Measurements from ENCODE around the gene PALLD. TPM values are rescaled to one million over a fixed set of nuclear protein-coding genes. Genes with fewer than 3 reads are reported as not detected.

PALLD gene
- total RNA-seq, 1 donor from 2014 or later = 58.7 TPM

GRCh38 chr4:168535689-168536088, 38.8 kb downstream of the PALLD start:
- H3K27me3 Mint-ChIP-seq (ENCODE audit: low read depth) = no peaks in the 10 kb centered on the region
- DNase-seq (ENCODE audit: low read depth, low spot score) = no peak
- no peaks in the 10 kb centered on the region for H3K9me3 Mint-ChIP-seq
- H3K4me1 Mint-ChIP-seq = peaks cover 11% of the 10 kb centered on the region
- H3K4me3 Mint-ChIP-seq = no peak overlapping the region
- no peak overlapping the region for H3K27ac Mint-ChIP-seq (ENCODE audit: unreplicated experiment)
- TF ChIP-seq CTCF (conservative IDR thresholded peaks at IDR 0.05) = no peak
- no peaks in the 10 kb centered on the region for H3K36me3 Mint-ChIP-seq (ENCODE audit: low read depth)

GRCh38 chr4:168536448-168536847, 39.6 kb downstream of the PALLD start:
- no peaks in the 10 kb centered on the region for H3K36me3 Mint-ChIP-seq (ENCODE audit: low read depth)
- DNase-seq (ENCODE audit: low read depth, low spot score) = no peak
- no peak overlapping the region for H3K4me3 Mint-ChIP-seq
- H3K27me3 Mint-ChIP-seq (ENCODE audit: low read depth) = no peaks in the 10 kb centered on the region
- no peak for TF ChIP-seq CTCF (conservative IDR thresholded peaks at IDR 0.05)
- no peaks in the 10 kb centered on the region for H3K9me3 Mint-ChIP-seq
- no peak overlapping the region for H3K27ac Mint-ChIP-seq (ENCODE audit: unreplicated experiment)
- peaks cover 11% of the 10 kb centered on the region for H3K4me1 Mint-ChIP-seq

GRCh38 chr4:168537086-168537485, 40.2 kb downstream of the PALLD start:
- H3K9me3 Mint-ChIP-seq = no peaks in the 10 kb centered on the region

GRCh38 chr4:168537571-168537970, 40.7 kb downstream of the PALLD start:
- H3K27me3 Mint-ChIP-seq (ENCODE audit: low read depth) = no peaks in the 10 kb centered on the region
- H3K27ac Mint-ChIP-seq (ENCODE audit: unreplicated experiment) = no peak overlapping the region
- H3K4me1 Mint-ChIP-seq = peaks cover 11% of the 10 kb centered on the region
- TF ChIP-seq CTCF (conservative IDR thresholded peaks at IDR 0.05) = no peak
- no peak for DNase-seq (ENCODE audit: low read depth, low spot score)
- H3K4me3 Mint-ChIP-seq = no peak overlapping the region
- no peaks in the 10 kb centered on the region for H3K36me3 Mint-ChIP-seq (ENCODE audit: low read depth)
- H3K9me3 Mint-ChIP-seq = no peaks in the 10 kb centered on the region

More at GRCh38 chr4:168537086-168537485, 40.2 kb downstream of the PALLD start:
- Mint-ChIP-seq H3K27me3 (ENCODE audit: low read depth) (no peaks in the 10 kb centered on the region), H3K4me1 (peaks cover 11% of the 10 kb centered on the region), H3K36me3 (ENCODE audit: low read depth) (no peaks in the 10 kb centered on the region), H3K27ac (ENCODE audit: unreplicated experiment) (no peak overlapping the region), H3K4me3 (no peak overlapping the region)
- no peak for DNase-seq (ENCODE audit: low read depth, low spot score)
- no peak for TF ChIP-seq CTCF (conservative IDR thresholded peaks at IDR 0.05)

DNA sequence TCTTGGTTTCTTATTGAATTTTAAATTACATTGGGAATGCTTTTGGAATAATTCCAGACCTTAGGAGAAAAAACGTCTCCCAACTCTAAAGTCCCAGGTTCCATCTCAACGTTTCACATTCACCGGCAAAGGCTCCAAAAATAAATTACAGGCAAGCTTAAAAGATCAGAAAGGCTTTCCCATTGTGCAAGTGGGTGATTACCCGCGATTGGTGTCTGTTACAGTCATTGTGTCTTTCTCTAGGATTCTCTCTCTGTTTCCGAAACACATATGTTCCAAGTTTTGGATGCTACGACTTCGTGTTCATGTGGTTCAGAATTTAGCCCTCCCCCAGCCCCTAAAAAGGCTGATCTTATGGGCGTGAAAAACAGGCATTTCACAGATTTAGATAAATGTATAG, 41.8 kb downstream of the PALLD start:
- Mint-ChIP-seq H3K36me3 (ENCODE audit: low read depth) (no peaks in the 10 kb centered on the region), H3K9me3 (no peaks in the 10 kb centered on the region), H3K4me1 (peaks cover 11% of the 10 kb centered on the region), H3K27me3 (ENCODE audit: low read depth) (no peaks in the 10 kb centered on the region), H3K4me3 (no peak overlapping the region), H3K27ac (ENCODE audit: unreplicated experiment) (no peak overlapping the region)
- TF ChIP-seq CTCF (conservative IDR thresholded peaks at IDR 0.05) = no peak
- no peak for DNase-seq (ENCODE audit: low read depth, low spot score)

DNA sequence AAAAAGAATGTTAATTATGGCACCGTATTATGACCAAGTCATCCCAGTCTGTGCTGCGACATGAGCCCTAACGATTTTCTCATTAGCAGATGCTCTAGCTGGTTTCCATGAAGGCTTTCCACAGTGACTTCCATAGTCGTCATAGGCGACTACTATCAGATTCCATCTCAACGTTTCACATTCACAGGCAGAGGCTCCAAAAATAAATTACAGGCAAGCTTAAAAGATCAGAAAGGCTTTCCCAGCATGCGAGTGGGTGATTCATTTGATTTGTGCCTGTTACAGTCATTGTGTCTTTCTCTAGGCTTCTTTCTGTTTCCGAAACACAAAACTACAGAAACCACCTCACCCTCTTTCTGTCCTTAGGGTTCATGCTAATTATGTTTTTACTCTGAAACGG, 43.2 kb downstream of the PALLD start:
- no peak for TF ChIP-seq CTCF (conservative IDR thresholded peaks at IDR 0.05)
- Mint-ChIP-seq H3K36me3 (ENCODE audit: low read depth) (no peaks in the 10 kb centered on the region), H3K4me3 (no peak overlapping the region), H3K9me3 (no peaks in the 10 kb centered on the region), H3K27ac (ENCODE audit: unreplicated experiment) (no peak overlapping the region), H3K4me1 (peaks cover 11% of the 10 kb centered on the region), H3K27me3 (ENCODE audit: low read depth) (no peaks in the 10 kb centered on the region)
- DNase-seq (ENCODE audit: low read depth, low spot score) = no peak

Measured in neural crest cell (in vitro differentiated cells).